ENCODE results near the gene FBXO5.
A peak's percentile ranks its signal among the peaks of the same experiment; 100 is the strongest.
"Not testable (repeated sequence)": the region's sequence is repeated elsewhere in the genome, so short reads cannot be mapped to it uniquely, and the experiment has no call there.

FBXO5 gene

GRCh38 chr6:152982904-152983636, at the start of gene FBXO5:
Gene FBXO5 (minus strand): TSS chr6:152983041. CDS start chr6:152982959, 82 bp downstream.
- DNase-seq: peak; percentile 89 to 97

GRCh38 chr6:153032255-153032882, 49.5 kb upstream of the FBXO5 start:
- peak in 1 of 2 experiments; percentile 64 for DNase-seq

- no peak for DNase-seq
These were observed 48.6 kb upstream of the FBXO5 start for GRCh38 chr6:153031335-153031955.

- DNase-seq: no peak
These were observed 46.1 kb upstream of the FBXO5 start for GRCh38 chr6:153028963-153029362.

- DNase-seq: no peak
These were observed 45.4 kb upstream of the FBXO5 start for GRCh38 chr6:153028286-153028685.

- DNase-seq: no peak
These were observed 44.6 kb upstream of the FBXO5 start for GRCh38 chr6:153027480-153027879.

- no peak for DNase-seq
These were observed 41.8 kb upstream of the FBXO5 start for GRCh38 chr6:153024709-153025017.

GRCh38 chr6:153023977-153024708, 41.3 kb upstream of the FBXO5 start:
- DNase-seq: peak; percentile 42

- no peak for DNase-seq
These were observed 35.5 kb upstream of the FBXO5 start for GRCh38 chr6:153018355-153018754.

- no peak for DNase-seq
These were observed 34.0 kb upstream of the FBXO5 start for GRCh38 chr6:153016846-153017245.

GRCh38 chr6:153015094-153015640, 32.3 kb upstream of the FBXO5 start:
- no peak for DNase-seq

- no peak for DNase-seq
These were observed 30.6 kb upstream of the FBXO5 start for GRCh38 chr6:153013438-153013837.

- no peak for DNase-seq
These were observed 30.0 kb upstream of the FBXO5 start for GRCh38 chr6:153012856-153013255.

GRCh38 chr6:153003366-153003690, 20.5 kb upstream of the FBXO5 start:
- DNase-seq: peak in 1 of 2 experiments; percentile 50

- peak; percentile 95 to 96 for DNase-seq
These were observed 19.9 kb upstream of the FBXO5 start, which contains the start of gene MTRF1L for GRCh38 chr6:153002613-153003365. Gene MTRF1L (minus strand): TSS chr6:153002709. CDS start chr6:153002685, 24 bp downstream.

GRCh38 chr6:153001767-153002612, 19.1 kb upstream of the FBXO5 start:
- peak in 1 of 2 experiments; percentile 31 for DNase-seq

GRCh38 chr6:153000790-153001189, 17.9 kb upstream of the FBXO5 start:
- DNase-seq: not testable (repeated sequence)

GRCh38 chr6:153000243-153000642, 17.4 kb upstream of the FBXO5 start:
- DNase-seq: no peak

- DNase-seq: not testable (repeated sequence)
These were observed 16.7 kb upstream of the FBXO5 start for GRCh38 chr6:152999538-152999937.

- DNase-seq: no peak
These were observed 11.0 kb upstream of the FBXO5 start for GRCh38 chr6:152993847-152994246.

- peak in 1 of 2 experiments; percentile 52 for DNase-seq
These were observed 10.6 kb upstream of the FBXO5 start for GRCh38 chr6:152993431-152993830.
